Measurements from ENCODE around the gene HOXD10.

Gene HOXD10

DNA sequence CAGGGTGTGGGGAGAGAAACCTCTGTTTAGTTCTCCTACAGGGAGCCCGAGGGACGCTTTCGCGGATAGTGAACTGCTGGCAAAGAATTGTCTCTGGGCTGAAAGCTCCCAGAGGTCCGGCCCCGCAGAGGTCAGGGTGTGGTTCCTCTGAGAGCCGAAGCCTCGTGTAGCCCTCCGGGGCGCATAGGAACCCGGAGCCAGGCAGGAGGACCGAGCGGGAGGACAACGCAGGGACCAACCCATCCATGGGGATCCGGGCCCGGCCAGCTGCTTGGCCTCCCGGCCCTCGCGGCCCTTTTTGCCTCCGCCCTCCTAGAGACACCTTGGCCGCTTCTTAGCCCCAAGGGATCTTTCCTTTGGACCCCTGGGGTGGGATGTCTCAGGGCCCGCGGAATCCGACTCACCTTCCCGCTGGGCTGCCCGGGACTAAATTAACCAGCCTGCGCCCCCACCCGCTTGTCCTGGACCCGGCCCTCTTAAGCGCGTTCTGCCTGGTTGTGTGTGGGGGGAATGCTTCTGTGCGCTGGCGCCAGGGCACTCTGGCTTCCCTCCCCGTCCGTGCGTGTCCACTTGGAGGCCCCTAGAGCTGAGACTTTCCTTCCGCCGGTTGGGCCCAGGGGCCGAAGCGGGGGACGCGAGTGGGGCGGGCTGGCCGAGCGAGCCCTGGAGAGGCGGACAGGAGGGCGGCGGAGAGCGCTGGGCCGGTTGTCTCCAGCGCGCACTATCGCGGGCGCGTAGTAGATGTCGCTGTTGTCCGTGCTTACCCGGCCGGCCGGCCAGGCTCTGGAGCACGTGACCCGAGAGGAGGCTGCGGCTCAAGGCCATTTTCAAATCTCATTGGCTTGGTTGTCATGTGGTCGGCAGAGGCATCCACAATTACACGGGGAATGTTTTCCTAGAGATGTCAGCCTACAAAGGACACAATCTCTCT lies at the start of gene HOXD10:
HOXD10 (plus strand) TSS at position 896 of the 931 bp plus-strand sequence. CDS start 56 bp downstream, outside the sequence.
- peaks cover 98% of the 10 kb centered on the region for H3K27me3 ChIP-seq (ENCODE audit: insufficient read depth, low read depth, severe bottlenecking)
- DNase-seq: peak; percentile 54
- H3K36me3 ChIP-seq: no peaks in the 10 kb centered on the region
- peaks cover 13% of the 10 kb centered on the region for H3K9me3 ChIP-seq (ENCODE audit: severe bottlenecking)
- H3K27ac ChIP-seq: no peak within 1 kb of the TSS
- TF ChIP-seq, protein P1, sequence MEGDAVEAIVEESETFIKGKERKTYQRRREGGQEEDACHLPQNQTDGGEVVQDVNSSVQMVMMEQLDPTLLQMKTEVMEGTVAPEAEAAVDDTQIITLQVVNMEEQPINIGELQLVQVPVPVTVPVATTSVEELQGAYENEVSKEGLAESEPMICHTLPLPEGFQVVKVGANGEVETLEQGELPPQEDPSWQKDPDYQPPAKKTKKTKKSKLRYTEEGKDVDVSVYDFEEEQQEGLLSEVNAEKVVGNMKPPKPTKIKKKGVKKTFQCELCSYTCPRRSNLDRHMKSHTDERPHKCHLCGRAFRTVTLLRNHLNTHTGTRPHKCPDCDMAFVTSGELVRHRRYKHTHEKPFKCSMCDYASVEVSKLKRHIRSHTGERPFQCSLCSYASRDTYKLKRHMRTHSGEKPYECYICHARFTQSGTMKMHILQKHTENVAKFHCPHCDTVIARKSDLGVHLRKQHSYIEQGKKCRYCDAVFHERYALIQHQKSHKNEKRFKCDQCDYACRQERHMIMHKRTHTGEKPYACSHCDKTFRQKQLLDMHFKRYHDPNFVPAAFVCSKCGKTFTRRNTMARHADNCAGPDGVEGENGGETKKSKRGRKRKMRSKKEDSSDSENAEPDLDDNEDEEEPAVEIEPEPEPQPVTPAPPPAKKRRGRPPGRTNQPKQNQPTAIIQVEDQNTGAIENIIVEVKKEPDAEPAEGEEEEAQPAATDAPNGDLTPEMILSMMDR (IDR thresholded peaks at IDR 0.05; ENCODE audit: low read depth, low read length): peak; percentile 41
- no peak within 1 kb of the TSS for H3K4me3 ChIP-seq (ENCODE audit: low read depth, low read length)

DNA sequence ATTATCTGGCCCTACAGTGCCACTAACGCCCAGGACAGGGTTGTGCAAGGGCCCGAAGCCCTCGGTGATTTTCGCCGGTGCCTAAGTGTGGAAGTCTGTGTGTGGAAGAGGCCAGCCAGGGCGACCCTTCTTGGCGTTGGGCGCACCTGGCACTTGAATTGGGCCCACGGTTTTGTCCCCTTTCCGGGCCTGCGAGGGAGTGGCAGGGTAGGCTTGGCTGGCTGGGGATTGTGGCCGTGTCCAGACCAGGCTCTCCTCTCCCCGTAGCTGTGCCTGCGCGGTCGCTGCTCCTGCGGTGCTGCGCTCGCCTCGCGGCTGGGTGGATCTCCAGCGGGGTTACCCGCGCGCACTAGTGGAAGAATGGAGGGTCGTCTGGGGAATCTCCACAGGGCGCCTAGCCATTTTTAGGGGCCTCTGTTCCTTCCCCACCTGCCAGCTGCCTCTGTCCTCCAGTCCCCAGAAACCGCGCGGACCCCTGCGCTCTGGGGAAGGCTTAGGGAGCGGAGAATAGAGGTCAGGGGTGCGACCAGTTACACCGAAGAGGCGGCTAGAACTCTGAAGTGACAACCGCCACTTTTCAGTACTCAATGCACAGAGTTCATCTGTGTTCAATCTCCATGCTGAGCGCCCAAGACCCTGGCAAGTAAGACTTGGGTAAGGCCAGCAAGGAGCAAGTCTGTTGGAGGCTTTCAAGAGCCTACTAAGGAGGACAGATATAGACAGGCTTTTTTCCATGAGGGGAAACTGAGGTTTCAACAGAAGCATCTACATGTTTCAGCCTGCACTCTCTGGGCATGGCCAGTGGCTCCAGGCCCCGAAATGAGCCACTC lies 48.8 kb upstream of the HOXD10 start:
- no peak for DNase-seq
- H3K36me3 ChIP-seq: no peaks in the 10 kb centered on the region
- H3K27ac ChIP-seq: no peak overlapping the region
- peaks cover 12% of the 10 kb centered on the region for H3K9me3 ChIP-seq (ENCODE audit: severe bottlenecking)
- TF ChIP-seq, protein P1 (IDR thresholded peaks at IDR 0.05; ENCODE audit: low read depth, low read length): no peak
- H3K27me3 ChIP-seq (ENCODE audit: insufficient read depth, low read depth, severe bottlenecking): peaks cover 19% of the 10 kb centered on the region
- no peak overlapping the region for H3K4me3 ChIP-seq (ENCODE audit: low read depth, low read length)

DNA sequence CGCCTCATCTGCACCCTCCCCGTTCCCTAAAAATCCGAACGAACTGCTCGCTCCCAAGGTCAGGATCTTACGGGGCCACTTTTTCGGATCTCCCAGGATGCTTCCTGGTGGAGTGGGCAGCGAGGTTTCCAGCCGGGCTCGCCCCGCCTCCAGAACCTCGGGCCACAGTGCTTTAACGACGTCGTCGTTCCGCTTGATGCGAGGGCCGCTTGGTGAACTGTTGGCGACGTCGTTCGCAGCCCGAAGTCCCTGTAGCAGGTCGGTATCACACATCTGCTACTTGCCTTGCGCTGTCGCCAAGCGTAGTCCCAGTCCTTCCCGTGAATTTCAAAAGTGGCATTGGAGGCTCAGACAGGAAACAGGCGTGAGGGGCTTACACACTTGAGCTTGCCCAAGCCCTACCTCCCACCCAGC lies 48.2 kb upstream of the HOXD10 start:
- H3K27me3 ChIP-seq (ENCODE audit: insufficient read depth, low read depth, severe bottlenecking): peaks cover 25% of the 10 kb centered on the region
- no peaks in the 10 kb centered on the region for H3K36me3 ChIP-seq
- no peak overlapping the region for H3K27ac ChIP-seq
- H3K4me3 ChIP-seq (ENCODE audit: low read depth, low read length): no peak overlapping the region
- peaks cover 12% of the 10 kb centered on the region for H3K9me3 ChIP-seq (ENCODE audit: severe bottlenecking)
- TF ChIP-seq, protein P1 (IDR thresholded peaks at IDR 0.05; ENCODE audit: low read depth, low read length): no peak
- DNase-seq: no peak

DNA sequence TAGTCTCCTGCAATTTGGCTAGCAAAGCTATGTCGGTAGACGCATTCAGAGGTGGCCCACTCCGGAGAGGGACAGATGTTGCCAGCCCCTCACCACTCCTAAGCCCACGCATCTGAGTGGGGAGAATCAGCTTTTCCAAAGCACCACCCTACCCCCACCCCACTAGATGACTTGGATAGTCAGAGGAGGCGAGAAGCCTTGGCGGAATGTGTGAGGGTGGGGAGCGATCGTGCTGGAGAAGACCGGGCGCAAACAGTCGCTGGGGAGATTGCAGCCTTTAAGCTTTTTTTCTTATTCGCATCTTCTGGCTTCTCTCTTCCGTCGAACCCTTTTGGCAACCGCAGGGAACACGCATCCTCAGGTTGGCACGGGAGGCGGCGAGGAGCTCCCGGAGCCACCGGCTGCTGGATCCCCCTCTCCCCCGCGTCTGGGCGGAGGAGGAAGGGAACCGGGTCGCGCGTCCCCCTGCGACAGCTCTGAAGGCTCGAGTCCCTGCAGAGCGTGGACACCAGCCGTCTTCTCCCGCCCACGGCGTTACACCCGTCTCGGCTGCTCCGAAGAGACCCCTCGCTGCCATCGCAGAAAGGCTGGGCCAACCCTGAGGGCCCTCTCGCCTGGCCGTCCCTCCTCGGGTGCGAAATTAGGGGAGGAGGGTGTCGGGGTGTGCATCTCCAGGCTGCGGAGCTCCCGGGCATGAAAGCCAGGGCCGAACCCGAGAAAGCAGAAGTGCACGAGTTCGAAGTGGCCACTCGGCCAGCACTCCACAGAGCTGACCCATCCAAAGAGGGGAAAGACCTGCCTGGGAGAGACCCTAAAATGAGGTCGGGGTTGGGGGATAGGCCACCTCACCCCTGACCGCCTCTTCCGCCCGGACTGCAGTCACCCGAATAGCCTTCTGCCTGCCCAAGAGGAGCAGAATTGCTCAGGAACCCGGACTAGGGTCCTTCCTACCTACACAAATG lies 45.0 kb upstream of the HOXD10 start:
- Histone ChIP-seq H3K4me3 (ENCODE audit: low read depth, low read length) (no peak overlapping the region), H3K9me3 (ENCODE audit: severe bottlenecking) (peaks cover 12% of the 10 kb centered on the region), H3K36me3 (no peaks in the 10 kb centered on the region), H3K27ac (no peak overlapping the region), H3K27me3 (ENCODE audit: insufficient read depth, low read depth, severe bottlenecking) (peaks cover 49% of the 10 kb centered on the region)
- DNase-seq: no peak
- TF ChIP-seq, protein P1 (IDR thresholded peaks at IDR 0.05; ENCODE audit: low read depth, low read length): no peak

DNA sequence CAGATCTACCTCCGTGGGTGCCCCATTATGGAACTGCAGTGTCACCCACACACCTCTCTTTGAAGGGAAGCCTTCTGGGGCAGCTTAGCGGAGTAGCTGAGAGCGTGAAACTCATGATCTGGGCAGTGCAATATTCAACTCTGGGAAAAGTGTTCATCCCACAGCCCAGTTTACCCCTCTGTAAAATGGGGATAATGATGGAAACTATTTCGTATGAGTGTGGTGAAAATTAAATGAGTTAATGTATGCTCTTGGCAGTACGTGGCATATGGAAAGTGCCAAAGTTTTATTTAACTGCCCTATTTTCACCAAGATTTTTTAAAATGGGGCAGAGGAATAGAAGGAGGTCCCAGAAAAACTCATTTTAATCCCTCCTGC lies 44.3 kb upstream of the HOXD10 start:
- H3K4me3 ChIP-seq (ENCODE audit: low read depth, low read length): no peak overlapping the region
- H3K27me3 ChIP-seq (ENCODE audit: insufficient read depth, low read depth, severe bottlenecking): peaks cover 52% of the 10 kb centered on the region
- DNase-seq: no peak
- H3K27ac ChIP-seq: no peak overlapping the region
- TF ChIP-seq, protein P1 (IDR thresholded peaks at IDR 0.05; ENCODE audit: low read depth, low read length): no peak
- H3K9me3 ChIP-seq (ENCODE audit: severe bottlenecking): peaks cover 9% of the 10 kb centered on the region
- no peaks in the 10 kb centered on the region for H3K36me3 ChIP-seq
